SU-DHL-6 (cell line): ENCODE data around the gene NSD1.

ENCODE experiments used
- H2AFZ ChIP-seq: fragments of 200-600 bp; sonication (generic); 2 replicates; pipeline ENCODE4 v1.6.1; 2014; ENCODE audit warnings: low read depth, mild to moderate bottlenecking, moderate library complexity, mixed read lengths, antibody characterized with exemption, low read length; ENCODE audit not compliant: severe bottlenecking
- H3F3A ChIP-seq: fragments of 200-600 bp; shearing (Covaris generic); 2 replicates; pipeline ENCODE4 v1.6.0; 2016; ENCODE audit warnings: antibody characterized with exemption, mild to moderate bottlenecking; ENCODE audit not compliant: insufficient read depth
- H3K27ac ChIP-seq: fragments of 200-600 bp; sonication (generic); 2 replicates; pipeline ENCODE4 v1.5.1; 2016; ENCODE audit warnings: low read depth, mild to moderate bottlenecking, low read length, moderate library complexity, mixed read lengths
- H3K27me3 ChIP-seq: fragments of 200-600 bp; sonication (generic), shearing (Covaris generic); 2 replicates; pipeline ENCODE4 v1.6.0; 2014; ENCODE audit warnings: mild to moderate bottlenecking, low read length
- H3K36me3 ChIP-seq: fragments of 200-600 bp; sonication (generic); 2 replicates; pipeline ENCODE4 v1.6.1; 2014; ENCODE audit warnings: mild to moderate bottlenecking, low read length, mixed read lengths
- H3K4me2 ChIP-seq: fragments of 300-600, 200-600 bp; shearing (Covaris generic), sonication (generic); 2 replicates; pipeline ENCODE4 v1.6.0; 2014; ENCODE audit warnings: low read length, low read depth, mild to moderate bottlenecking; ENCODE audit not compliant: poor library complexity, severe bottlenecking
- H3K4me3 ChIP-seq: fragments of 200-600 bp; sonication (generic); 2 replicates; pipeline ENCODE4 v1.5.1; 2014; ENCODE audit warnings: antibody characterized with exemption, low read length, mild to moderate bottlenecking, mixed read lengths; ENCODE audit not compliant: insufficient read depth, poor library complexity, severe bottlenecking
- H3K79me2 ChIP-seq: fragments of 200-600 bp; sonication (generic); 2 replicates; pipeline ENCODE4 v1.6.1; 2014; ENCODE audit warnings: mild to moderate bottlenecking, low read length, moderate library complexity; ENCODE audit not compliant: insufficient read depth
- H3K9ac ChIP-seq: fragments of 200-600 bp; sonication (generic); 2 replicates; pipeline ENCODE4 v1.7.0; 2014; ENCODE audit warnings: mild to moderate bottlenecking, low read length
- H3K9me2 ChIP-seq: fragments of 200-600 bp; sonication (generic); replicated peaks from 2 replicates; pipeline ENCODE4 v1.6.1; 2014; ENCODE audit warnings: low read length; ENCODE audit not compliant: insufficient read depth
- H3K9me3 ChIP-seq: fragments of 200-600 bp; sonication (generic); 2 replicates; pipeline ENCODE4 v1.6.1; 2014; ENCODE audit warnings: low read length, mixed read lengths; ENCODE audit not compliant: insufficient read depth
- H4K20me1 ChIP-seq: fragments of 200-600 bp; sonication (generic); 2 replicates; pipeline ENCODE4 v1.6.1; 2014; ENCODE audit warnings: low read depth, mild to moderate bottlenecking, antibody characterized with exemption, low read length, moderate library complexity, mixed read lengths
- CTCF ChIP-seq: fragments of 200-600 bp; sonication (generic); IDR thresholded peaks from one replicate; pipeline ENCODE4 v1.5.1; 2017; ENCODE audit warnings: antibody characterized with exemption, mild to moderate bottlenecking, low read length, moderate library complexity; ENCODE audit not compliant: insufficient read depth, poor library complexity, severe bottlenecking
- EZH2phosphoT487 ChIP-seq: fragments of 200-600 bp; sonication (generic), shearing (Covaris generic); conservative IDR thresholded peaks from 2 replicates; pipeline ENCODE4 v1.6.1; 2018; ENCODE audit warnings: mild to moderate bottlenecking, antibody characterized with exemption, low read length, moderate library complexity, mixed read lengths

The NSD1 gene

GRCh38 chr5:177131352-177132135 is 2.0 kb upstream of the NSD1 start:
- no peaks in the 10 kb centered on the region for H3K9me2 ChIP-seq
- no peaks in the 10 kb centered on the region for H3K9me3 ChIP-seq
- no peaks in the 10 kb centered on the region for H3K27me3 ChIP-seq
- no peaks in the 10 kb centered on the region for H4K20me1 ChIP-seq
- H3K36me3 ChIP-seq: peaks cover 8% of the 10 kb centered on the region; the same call in 1 of the 2 replicates
- H3K4me2 ChIP-seq: no peak overlapping the region
- H3F3A ChIP-seq: peaks cover 56% of the 10 kb centered on the region
- peak overlapping the region; percentile 70 for H3K27ac ChIP-seq
- peaks cover 23% of the 10 kb centered on the region for H3K79me2 ChIP-seq
- no peak overlapping the region; the same call in 1 of the 2 replicates for H3K9ac ChIP-seq
- TF ChIP-seq CTCF (no peak), EZH2phosphoT487 (no peak)
- H3K4me3 ChIP-seq: no peak overlapping the region
- H2AFZ ChIP-seq: no peak overlapping the region

- H4K20me1 ChIP-seq: no peaks in the 10 kb centered on the region
- peak overlapping the region; percentile 41 for H3K4me2 ChIP-seq
- H3K79me2 ChIP-seq: peaks cover 32% of the 10 kb centered on the region
- peak overlapping the region; percentile 27 for H2AFZ ChIP-seq
- H3K27me3 ChIP-seq: no peaks in the 10 kb centered on the region
- H3K9me3 ChIP-seq: no peaks in the 10 kb centered on the region
- peak overlapping the region; percentile 70 for H3K27ac ChIP-seq
- peak overlapping the region; percentile 5 for H3K4me3 ChIP-seq
- H3K36me3 ChIP-seq: peaks cover 17% of the 10 kb centered on the region
- peak overlapping the region; percentile 59 for H3K9ac ChIP-seq
- no peak for TF ChIP-seq CTCF
- TF ChIP-seq EZH2phosphoT487: no peak
- H3F3A ChIP-seq: peaks cover 60% of the 10 kb centered on the region
- no peaks in the 10 kb centered on the region for H3K9me2 ChIP-seq
Observed at GRCh38 chr5:177132136-177133095, 1.2 kb upstream of the NSD1 start.

GRCh38 chr5:177133853-177134696 is 502 bp downstream of the NSD1 start:
- Histone ChIP-seq H3K9ac (peak overlapping the region; percentile 90), H2AFZ (no peak overlapping the region), H3K4me3 (peak overlapping the region; percentile 73), H3K36me3 (peaks cover 23% of the 10 kb centered on the region), H3K27me3 (no peaks in the 10 kb centered on the region), H4K20me1 (no peaks in the 10 kb centered on the region), H3K9me2 (no peaks in the 10 kb centered on the region), H3K9me3 (no peaks in the 10 kb centered on the region), H3K27ac (peak overlapping the region; percentile 86), H3F3A (peaks cover 56% of the 10 kb centered on the region), H3K4me2 (peak overlapping the region; percentile 89), H3K79me2 (peaks cover 47% of the 10 kb centered on the region)
- TF ChIP-seq EZH2phosphoT487: no peak
- TF ChIP-seq CTCF: no peak
